GM12872 (cell line): Measurements from ENCODE around the gene NFAM1.

Experiments
- TF ChIP-seq, protein P1 (sequence below): IDR thresholded peaks from 3 replicates; pipeline ENCODE4 v1.5.1; 2011; ENCODE audit warnings: low read depth, mild to moderate bottlenecking, low read length, moderate library complexity; ENCODE audit not compliant: insufficient read depth

Gene NFAM1

DNA sequence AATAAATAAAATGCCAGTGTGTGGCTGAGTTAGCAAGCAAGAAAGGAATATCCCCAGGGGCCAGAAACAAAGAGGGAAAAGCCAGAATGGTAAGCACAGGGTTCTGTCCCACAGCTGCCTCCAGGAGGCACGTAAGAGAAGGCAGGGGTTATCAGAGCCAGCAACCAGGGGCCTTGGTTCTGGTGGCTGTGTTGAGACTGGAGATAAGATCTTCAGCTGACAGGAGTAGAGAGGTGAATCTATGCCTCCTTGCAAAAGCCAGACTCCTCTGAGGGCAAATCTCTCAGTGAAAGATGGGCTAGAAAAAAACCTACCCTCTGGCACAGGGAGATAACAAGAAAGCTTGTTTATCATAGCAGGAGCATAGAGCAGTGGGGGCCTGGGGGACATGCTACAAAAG is 29.8 kb upstream of the NFAM1 start:
- TF ChIP-seq, protein P1, sequence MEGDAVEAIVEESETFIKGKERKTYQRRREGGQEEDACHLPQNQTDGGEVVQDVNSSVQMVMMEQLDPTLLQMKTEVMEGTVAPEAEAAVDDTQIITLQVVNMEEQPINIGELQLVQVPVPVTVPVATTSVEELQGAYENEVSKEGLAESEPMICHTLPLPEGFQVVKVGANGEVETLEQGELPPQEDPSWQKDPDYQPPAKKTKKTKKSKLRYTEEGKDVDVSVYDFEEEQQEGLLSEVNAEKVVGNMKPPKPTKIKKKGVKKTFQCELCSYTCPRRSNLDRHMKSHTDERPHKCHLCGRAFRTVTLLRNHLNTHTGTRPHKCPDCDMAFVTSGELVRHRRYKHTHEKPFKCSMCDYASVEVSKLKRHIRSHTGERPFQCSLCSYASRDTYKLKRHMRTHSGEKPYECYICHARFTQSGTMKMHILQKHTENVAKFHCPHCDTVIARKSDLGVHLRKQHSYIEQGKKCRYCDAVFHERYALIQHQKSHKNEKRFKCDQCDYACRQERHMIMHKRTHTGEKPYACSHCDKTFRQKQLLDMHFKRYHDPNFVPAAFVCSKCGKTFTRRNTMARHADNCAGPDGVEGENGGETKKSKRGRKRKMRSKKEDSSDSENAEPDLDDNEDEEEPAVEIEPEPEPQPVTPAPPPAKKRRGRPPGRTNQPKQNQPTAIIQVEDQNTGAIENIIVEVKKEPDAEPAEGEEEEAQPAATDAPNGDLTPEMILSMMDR = no peak

DNA sequence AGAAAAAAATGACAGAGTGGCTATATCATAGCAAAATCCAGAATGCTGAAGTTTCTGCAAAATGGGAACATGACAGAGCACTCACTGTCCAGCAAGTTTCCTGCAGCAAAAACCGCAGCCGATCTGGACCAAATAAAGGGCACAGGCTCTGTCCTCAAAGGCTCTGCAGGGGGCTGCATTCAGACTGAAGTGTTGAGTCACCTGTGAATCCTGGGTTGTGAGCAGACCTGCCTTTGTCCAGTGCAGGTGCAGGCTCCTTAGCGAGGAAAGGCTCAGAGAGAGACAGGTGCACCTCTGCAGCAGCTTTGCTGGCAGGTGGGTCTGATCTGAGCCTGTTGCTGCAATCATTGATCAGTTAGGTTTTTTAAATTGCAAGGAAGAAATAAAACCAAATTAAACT is 29.3 kb upstream of the NFAM1 start:
- TF ChIP-seq, protein P1 = no peak

DNA sequence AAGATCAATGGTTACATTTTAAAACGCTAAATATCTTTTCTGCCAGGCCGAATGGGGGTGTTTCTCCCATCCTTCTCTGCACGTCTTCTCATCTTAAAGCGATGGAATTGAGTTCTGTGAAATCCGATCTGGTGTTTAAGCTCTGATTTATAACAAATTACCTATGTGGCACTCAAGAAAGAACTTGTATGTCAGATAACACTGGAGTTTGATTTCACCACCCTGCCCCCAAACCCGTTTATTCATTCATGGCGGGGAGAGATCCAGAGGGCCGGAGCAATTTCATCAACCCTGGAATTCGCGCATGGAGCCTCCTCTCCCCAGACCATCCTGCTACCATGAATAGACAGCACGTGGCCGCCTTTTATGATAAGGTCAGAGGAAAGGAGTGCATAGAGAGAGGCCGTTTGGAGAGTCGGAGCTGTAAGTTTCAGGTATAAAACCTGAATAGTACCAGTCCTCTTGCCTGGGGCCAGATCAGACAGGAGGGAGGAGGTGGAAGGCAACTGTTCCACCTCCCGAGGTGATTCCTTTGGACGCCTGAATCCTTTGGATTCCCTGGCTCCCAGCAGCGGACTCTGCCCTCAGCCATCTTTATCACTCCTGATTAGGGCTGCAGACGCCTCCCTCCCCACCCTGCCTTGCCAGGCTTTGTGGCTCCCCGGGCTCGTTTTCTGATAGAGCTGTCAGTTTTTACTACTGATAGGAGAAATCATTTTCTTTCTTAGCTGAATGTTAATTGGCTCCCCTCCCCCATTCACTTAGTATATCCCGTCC is 27.3 kb upstream of the NFAM1 start:
- TF ChIP-seq, protein P1 = no peak

DNA sequence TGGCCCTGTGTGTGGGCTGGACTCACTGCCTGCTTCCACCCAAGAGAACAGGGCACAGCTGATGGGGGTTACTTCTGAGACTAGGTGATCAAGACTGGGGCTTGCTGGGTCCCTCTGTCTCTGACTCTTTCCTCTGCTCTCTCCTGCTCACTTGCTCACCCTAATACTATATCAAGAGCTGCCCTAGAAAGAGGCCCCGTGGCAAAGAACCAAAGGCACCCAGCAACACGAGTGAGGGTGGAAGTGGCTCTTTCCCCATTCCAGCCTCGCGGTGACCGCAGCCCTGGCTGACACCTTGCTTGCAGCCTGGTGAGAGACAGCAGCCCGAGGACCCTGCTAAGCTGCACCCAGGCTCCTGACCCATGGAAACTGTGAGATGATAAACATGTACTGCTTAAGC is 20.7 kb upstream of the NFAM1 start:
- TF ChIP-seq, protein P1 = no peak

DNA sequence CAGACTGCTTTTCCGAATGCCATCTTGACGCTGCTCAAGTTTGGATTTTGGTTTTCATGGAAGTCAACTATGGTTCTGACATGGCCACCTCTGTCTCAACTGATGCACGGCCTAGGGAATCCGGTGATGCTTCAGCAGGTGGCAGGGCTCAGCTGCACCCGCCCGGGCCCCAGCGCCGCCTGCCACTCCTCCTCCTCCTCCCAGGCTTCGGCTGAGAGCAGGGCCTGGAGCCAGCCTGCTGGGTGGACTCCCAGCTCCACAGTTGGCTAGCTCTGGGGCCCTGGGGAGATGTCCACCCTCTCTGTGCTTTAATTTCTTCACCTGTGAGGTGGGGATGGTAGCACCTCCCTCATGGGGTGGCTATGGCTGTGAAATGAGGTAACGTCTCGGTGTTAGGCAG is 20.3 kb upstream of the NFAM1 start:
- TF ChIP-seq, protein P1 = no peak

DNA sequence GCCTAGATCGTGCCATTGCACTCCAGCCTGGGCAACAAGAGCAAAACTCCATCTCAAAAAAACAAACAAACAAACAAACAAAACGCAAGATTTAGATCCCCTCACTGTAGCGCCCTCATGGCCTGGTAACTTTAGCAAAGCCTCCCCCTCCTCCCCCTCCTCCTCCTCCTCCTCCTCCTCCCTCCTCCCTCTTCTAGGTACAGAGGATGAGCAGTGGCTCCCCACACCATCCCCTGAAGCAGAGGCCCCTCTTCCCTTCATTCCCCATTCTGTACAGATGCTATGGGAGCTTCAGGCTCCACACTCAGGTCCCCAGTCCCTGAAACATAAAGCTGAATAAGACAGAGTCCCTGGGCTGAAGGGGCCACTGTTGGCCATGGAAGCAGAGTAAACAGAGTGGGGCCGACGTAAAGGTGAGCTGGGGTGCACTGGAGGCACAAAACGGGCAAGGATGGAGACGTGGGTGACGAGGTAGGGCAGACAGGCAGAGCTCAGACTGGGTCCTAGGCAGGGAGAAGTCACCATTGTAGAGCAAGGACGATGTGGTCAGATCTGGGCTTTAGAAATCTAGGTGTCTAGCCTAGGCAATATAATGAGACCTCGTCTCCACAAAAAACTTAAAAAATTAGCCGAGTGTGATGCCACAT is 19.4 kb upstream of the NFAM1 start:
- TF ChIP-seq, protein P1 = no peak

DNA sequence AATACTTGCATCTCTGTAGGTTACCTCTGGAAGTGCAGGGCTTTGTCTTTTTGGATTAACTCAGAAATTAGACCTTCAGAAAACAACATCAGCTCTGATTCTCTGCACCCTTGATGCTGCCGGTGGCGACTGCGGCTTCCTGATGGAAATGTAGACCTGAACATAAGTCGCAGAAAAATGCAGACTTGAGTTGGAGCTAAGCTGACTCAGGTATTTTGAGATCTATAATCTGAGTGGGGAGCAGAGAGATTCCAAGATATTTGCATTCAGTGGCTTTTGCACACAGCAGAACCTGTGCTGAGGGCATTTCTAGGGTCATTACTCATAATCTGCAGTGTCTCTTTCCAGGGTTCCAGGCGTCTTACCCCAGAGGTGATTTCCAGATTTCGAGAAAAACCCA is 18.7 kb upstream of the NFAM1 start:
- TF ChIP-seq, protein P1 = no peak
